NCI-H748 (cell line): ENCODE results near the gene FMNL2.

ENCODE experiments used
- DNase-seq: peaks from one replicate; lab custom pipeline; 2025; ENCODE audit not compliant: unreplicated experiment; lab: John Stamatoyannopoulos, UW

The FMNL2 gene

GRCh38 chr2:152337511-152337903 is 2.5 kb downstream of the FMNL2 start:
- no peak for DNase-seq

GRCh38 chr2:152339556-152340286 is 4.7 kb downstream of the FMNL2 start:
- no peak for DNase-seq

- DNase-seq, result no peak
These were observed 7.5 kb downstream of the FMNL2 start for GRCh38 chr2:152342259-152343046.

GRCh38 chr2:152343426-152343825 is 8.5 kb downstream of the FMNL2 start:
- DNase-seq, result no peak

GRCh38 chr2:152344579-152345195 is 9.7 kb downstream of the FMNL2 start:
- peak; percentile 92 for DNase-seq

GRCh38 chr2:152347076-152347475 is 12.1 kb downstream of the FMNL2 start:
- DNase-seq, result no peak

- DNase-seq, result no peak
These were observed 13.4 kb downstream of the FMNL2 start for GRCh38 chr2:152348388-152348787.

- no peak for DNase-seq
These were observed 14.4 kb downstream of the FMNL2 start for GRCh38 chr2:152349416-152349815.

- DNase-seq, result no peak
These were observed 15.2 kb downstream of the FMNL2 start for GRCh38 chr2:152350155-152350679.

- no peak for DNase-seq
These were observed 17.6 kb downstream of the FMNL2 start for GRCh38 chr2:152352616-152353015.

- no peak for DNase-seq
These were observed 18.4 kb downstream of the FMNL2 start for GRCh38 chr2:152353364-152353763.

GRCh38 chr2:152354069-152354755 is 19.2 kb downstream of the FMNL2 start:
- DNase-seq, result no peak

- DNase-seq, result no peak
These were observed 19.9 kb downstream of the FMNL2 start for GRCh38 chr2:152354909-152355308.

- DNase-seq, result no peak
These were observed 20.4 kb downstream of the FMNL2 start for GRCh38 chr2:152355409-152355831.

GRCh38 chr2:152359573-152360363 is 24.8 kb downstream of the FMNL2 start:
- DNase-seq, result no peak

- no peak for DNase-seq
These were observed 29.0 kb downstream of the FMNL2 start for GRCh38 chr2:152363936-152364335.

- no peak for DNase-seq
These were observed 32.8 kb downstream of the FMNL2 start for GRCh38 chr2:152367547-152368390.

GRCh38 chr2:152369176-152369860 is 34.3 kb downstream of the FMNL2 start:
- DNase-seq, result peak; percentile 36

- DNase-seq, result no peak
These were observed 35.8 kb downstream of the FMNL2 start for GRCh38 chr2:152370783-152371182.
